ENCODE results near the gene INO80D. TPM values are rescaled to one million over a fixed set of nuclear protein-coding genes. Genes with fewer than 3 reads are reported as not detected.
"Not testable (repeated sequence)": the region's sequence is repeated elsewhere in the genome, so short reads cannot be mapped to it uniquely, and the experiment has no call there.

The INO80D gene
- total and polyA plus RNA-seq, 9 donors = 3.2 to 37.6 (median 23.9) TPM

- WGBS, 3 donors = 84 to 88% (median 84%) methylated on average over 2 of the region's 2 CpGs
- intact Hi-C loops (cut with DNase I) = no loop called here
These were observed 95.9 kb downstream of the INO80D start for GRCh38 chr2:205990104-205990503.

DNA sequence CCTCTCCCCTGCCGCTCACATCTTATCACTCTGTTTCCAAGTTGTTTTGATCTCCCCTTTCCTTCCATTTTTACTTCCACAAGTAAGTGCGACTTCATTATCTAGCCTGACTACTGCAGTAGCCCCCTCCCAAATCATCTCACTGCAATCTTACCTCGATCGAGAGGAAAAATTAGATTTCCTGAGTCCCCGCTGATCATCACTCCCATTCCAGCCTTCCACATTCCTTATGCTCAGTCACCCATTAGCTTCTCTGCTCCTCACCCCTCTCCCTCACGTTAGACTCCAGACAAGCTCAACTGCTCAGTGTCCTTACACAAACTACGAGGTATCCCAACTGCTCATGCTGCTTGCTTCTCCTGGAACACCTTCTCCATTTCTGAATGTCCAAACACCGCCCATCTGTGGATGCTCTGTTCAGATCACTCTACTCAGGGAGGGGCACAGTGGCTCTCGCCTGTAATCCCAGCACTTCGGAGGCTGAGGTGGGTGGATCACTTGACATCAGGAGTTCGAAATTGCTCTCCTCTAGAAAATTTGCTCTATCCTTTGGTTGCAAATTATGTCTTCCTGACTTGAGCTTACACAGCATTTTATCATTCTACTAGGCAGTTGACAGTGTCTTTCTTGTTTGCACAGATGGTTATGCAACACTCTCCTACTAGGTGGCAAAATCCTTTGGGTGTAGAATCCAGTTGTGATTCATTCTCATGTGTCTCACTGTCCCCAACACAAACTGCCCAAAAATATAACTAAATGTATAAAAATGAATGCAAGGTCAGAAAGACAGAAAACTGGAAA lies 96.5 kb downstream of the INO80D start:
- Histone ChIP-seq H3K27me3 (no peaks in the 10 kb centered on the region), H3K4me3 (no peak overlapping the region), H3K4me1 (ENCODE audit: insufficient read depth) (peaks cover 1% of the 10 kb centered on the region), H3K36me3 (no peaks in the 10 kb centered on the region), H3K27ac (no peak overlapping the region), H3K9me3 (no peaks in the 10 kb centered on the region)
- intact Hi-C loops (cut with DNase I) = no loop called here
- WGBS, 3 donors = 76 to 84% (median 81%) methylated on average over 11 of the region's 11 CpGs
- TF ChIP-seq CTCF (IDR thresholded peaks at IDR 0.05) (no peak), EP300 (IDR thresholded peaks at IDR 0.05) (no peak), POLR2A (IDR thresholded peaks at IDR 0.05) (no peak)
- no peak for DNase-seq

More at GRCh38 chr2:205990104-205990503, 95.9 kb downstream of the INO80D start:
- peaks cover 1% of the 10 kb centered on the region for H3K4me1 ChIP-seq (ENCODE audit: insufficient read depth)
- H3K4me3 ChIP-seq = no peak overlapping the region
- H3K9me3 ChIP-seq = no peaks in the 10 kb centered on the region
- TF ChIP-seq POLR2A (IDR thresholded peaks at IDR 0.05) = no peak
- no peak for TF ChIP-seq EP300 (IDR thresholded peaks at IDR 0.05)
- TF ChIP-seq CTCF (IDR thresholded peaks at IDR 0.05) = no peak
- H3K27ac ChIP-seq = no peak overlapping the region
- no peak for DNase-seq
- no peaks in the 10 kb centered on the region for H3K27me3 ChIP-seq
- H3K36me3 ChIP-seq = no peaks in the 10 kb centered on the region

- 68 to 91% (median 71%) methylated on average over 1 of the region's 1 CpG for WGBS, 3 donors
These were observed 97.3 kb downstream of the INO80D start for GRCh38 chr2:205988681-205989080.

GRCh38 chr2:205988274-205988673 lies 97.7 kb downstream of the INO80D start:
- WGBS, 3 donors = 48 to 74% (median 55%) methylated on average over 6 of the region's 6 CpGs
- H3K4me3 ChIP-seq = no peak overlapping the region
- no peaks in the 10 kb centered on the region for H3K36me3 ChIP-seq
- TF ChIP-seq POLR2A (IDR thresholded peaks at IDR 0.05) (no peak), CTCF (IDR thresholded peaks at IDR 0.05) (no peak), EP300 (IDR thresholded peaks at IDR 0.05) (no peak)
- intact Hi-C loops (cut with DNase I) = no loop called here
- no peak for DNase-seq
- no peaks in the 10 kb centered on the region for H3K27me3 ChIP-seq
- H3K4me1 ChIP-seq (ENCODE audit: insufficient read depth) = peaks cover 1% of the 10 kb centered on the region
- no peaks in the 10 kb centered on the region for H3K9me3 ChIP-seq
- no peak overlapping the region for H3K27ac ChIP-seq

More at GRCh38 chr2:205988681-205989080, 97.3 kb downstream of the INO80D start:
- H3K27ac ChIP-seq; DNase-seq; H3K9me3 ChIP-seq; H3K36me3 ChIP-seq; H3K4me3 ChIP-seq; H3K4me1 ChIP-seq (ENCODE audit: insufficient read depth); intact Hi-C loops (cut with DNase I); H3K27me3 ChIP-seq: not testable (repeated sequence)

- intact Hi-C loops (cut with DNase I); DNase-seq; H3K36me3 ChIP-seq; H3K27me3 ChIP-seq; H3K4me3 ChIP-seq; H3K9me3 ChIP-seq; H3K27ac ChIP-seq; H3K4me1 ChIP-seq (ENCODE audit: insufficient read depth): not testable (repeated sequence)
- 97 to 98% (median 97%) methylated on average over 9 of the region's 9 CpGs for WGBS, 3 donors
These were observed 99.6 kb downstream of the INO80D start for GRCh38 chr2:205986334-205986733.
